T-helper 17 cell (primary cell): ENCODE data around the gene SIRPA. TPM values are rescaled to one million over a fixed set of nuclear protein-coding genes. Genes with fewer than 3 reads are reported as not detected.
A peak's percentile ranks its signal among the peaks of the same experiment; 100 is the strongest.

Experiments
- ATAC-seq: fragments of 150-1000 bp; cut with Tn5 transposase; 2 replicates; pipeline ENCODE4 v1.10.0; 2021; ENCODE audit warnings: mild to moderate bottlenecking, moderate library complexity
- DNase-seq, 3 donors: peaks; one replicate each; pipeline versions ENCODE4 v3.0.0 to v3.0.0-alpha.2; 2020 to 2021
- H3K9me3 ChIP-seq: one replicate; pipeline ENCODE4 v1.7.0; 2013; ENCODE audit warnings: low read length, mild to moderate bottlenecking; ENCODE audit not compliant: control insufficient read depth, poor library complexity, severe bottlenecking
- H3K27ac Mint-ChIP-seq: one replicate; pipeline ENCODE4 v1.8.0; 2022; ENCODE audit warnings: mild to moderate bottlenecking, moderate library complexity, mixed read lengths
- H3K27me3 Mint-ChIP-seq: one replicate; pipeline ENCODE4 v1.8.0; 2022; ENCODE audit warnings: mixed read lengths
- H3K36me3 Mint-ChIP-seq: one replicate; pipeline ENCODE4 v1.8.0; 2022; ENCODE audit warnings: low read depth, mixed read lengths
- H3K4me1 Mint-ChIP-seq: one replicate; pipeline ENCODE4 v1.8.0; 2022; ENCODE audit warnings: mild to moderate bottlenecking, mixed read lengths
- H3K4me3 Mint-ChIP-seq: one replicate; pipeline ENCODE4 v1.8.0; 2022; ENCODE audit warnings: mild to moderate bottlenecking, moderate library complexity, mixed read lengths
- total RNA-seq, 4 donors: library from RNA in 2 of 4; stranded (reverse) in 2 of 4; gene quantifications; one replicate each; pipeline ENCODE4 v1.2.3 and lab custom pipeline; 2022 to 2026

Gene SIRPA
- total RNA-seq, 2 donors from 2014 or later = 0.86 to 2.6 TPM

DNA sequence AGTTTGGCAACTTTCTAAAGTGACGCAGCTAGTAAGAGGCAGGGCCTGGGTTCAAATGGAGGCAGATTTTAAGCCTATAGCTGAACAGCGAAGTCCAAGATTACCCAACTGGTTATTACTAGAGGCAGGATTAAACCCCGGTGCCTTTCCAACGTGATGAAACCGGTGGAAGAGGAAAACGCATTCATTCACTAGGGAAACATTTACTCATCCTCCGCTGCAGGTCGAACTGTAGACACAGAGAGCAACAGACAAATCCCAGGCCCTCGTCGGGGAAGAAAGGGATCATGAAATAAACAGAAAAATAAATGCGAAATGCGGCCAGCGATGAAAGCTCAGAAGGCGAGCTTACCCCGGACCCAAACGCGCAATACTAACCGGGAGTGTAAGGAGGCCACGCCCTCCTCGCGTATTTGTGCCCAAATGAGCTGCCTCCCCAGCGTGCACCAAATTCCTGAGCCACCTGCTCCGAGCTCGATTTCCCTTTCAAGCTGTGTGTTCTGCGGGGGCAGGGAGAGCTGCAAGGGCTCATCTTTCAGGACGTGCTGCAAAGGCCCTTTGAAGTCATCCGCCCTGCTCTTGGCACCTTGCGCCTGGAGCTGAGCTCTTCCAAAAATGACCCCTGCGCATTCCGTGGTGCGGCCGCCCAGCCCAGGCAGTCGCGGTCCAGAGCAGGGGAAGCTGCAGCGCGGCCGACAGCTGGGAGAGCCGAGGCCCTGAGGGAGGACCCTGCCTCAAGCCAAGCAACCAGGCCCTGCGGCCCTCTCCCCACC, 51.7 kb downstream of the SIRPA start:
- Mint-ChIP-seq H3K36me3 (peaks cover 6% of the 10 kb centered on the region), H3K4me3 (no peak overlapping the region), H3K4me1 (peaks cover 4% of the 10 kb centered on the region), H3K27ac (no peak overlapping the region), H3K27me3 (peaks cover 86% of the 10 kb centered on the region)
- DNase-seq (no peak), ATAC-seq (peak; percentile 51)
- no peaks in the 10 kb centered on the region for H3K9me3 ChIP-seq

DNA sequence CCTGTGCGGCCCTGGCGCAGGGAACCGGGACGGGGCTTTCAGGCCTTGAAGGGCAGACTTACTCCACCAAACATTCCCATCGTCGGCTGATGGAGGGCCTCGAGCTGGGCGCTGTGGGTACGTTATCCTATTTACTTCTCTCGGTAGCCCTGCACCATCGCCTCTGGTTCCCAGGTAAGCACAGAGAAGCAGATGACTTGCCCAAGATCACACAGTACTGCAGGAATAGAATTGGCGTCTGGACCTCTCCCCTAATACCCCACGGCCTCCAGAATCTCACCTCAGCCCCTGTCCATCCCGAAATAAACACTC, 52.3 kb downstream of the SIRPA start:
- DNase-seq = no peak
- H3K27me3 Mint-ChIP-seq = peaks cover 81% of the 10 kb centered on the region

DNA sequence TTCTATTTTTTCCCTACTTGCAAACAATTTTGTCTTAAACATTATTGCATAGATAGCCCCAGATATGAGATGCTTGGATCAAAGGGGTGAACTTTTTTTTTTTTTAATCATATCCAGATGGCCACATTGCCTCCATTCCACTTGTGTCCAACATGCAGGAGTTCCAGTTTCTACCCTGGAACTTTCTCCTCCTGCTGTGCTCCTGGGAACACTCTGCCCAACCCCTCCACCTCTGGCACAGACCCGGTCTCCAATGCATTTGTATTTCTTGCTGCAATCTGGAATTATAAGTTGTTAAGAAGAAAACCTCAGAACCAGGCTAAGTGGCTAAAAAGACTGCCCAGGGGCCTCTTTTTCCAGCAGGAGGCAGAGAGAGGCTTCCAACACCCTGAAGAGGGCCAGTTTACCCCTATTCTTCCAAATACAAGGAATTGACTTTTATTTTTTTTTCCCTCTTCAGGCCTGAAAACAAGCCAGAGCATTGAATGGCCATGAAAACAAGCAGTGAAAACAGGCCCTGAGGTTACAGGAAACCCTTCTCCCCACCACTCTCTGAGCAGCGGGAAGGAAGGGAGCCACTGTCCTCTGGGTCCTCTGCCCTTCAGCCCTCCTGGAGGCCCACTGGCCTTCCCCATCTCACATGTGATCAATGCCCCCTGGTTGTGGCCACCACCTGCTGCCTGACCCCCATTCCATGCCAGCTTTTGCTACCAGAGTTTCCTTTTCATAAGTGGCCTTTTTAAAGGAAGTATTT, 54.3 kb downstream of the SIRPA start:
- H3K27ac Mint-ChIP-seq = no peak overlapping the region
- no peaks in the 10 kb centered on the region for H3K9me3 ChIP-seq
- no peak for ATAC-seq
- peaks cover 61% of the 10 kb centered on the region for H3K27me3 Mint-ChIP-seq
- DNase-seq = no peak
- peaks cover 4% of the 10 kb centered on the region for H3K4me1 Mint-ChIP-seq
- no peak overlapping the region for H3K4me3 Mint-ChIP-seq
- peaks cover 4% of the 10 kb centered on the region for H3K36me3 Mint-ChIP-seq

More for the DNA sequence above, 52.3 kb downstream of the SIRPA start:
- no peaks in the 10 kb centered on the region for H3K9me3 ChIP-seq
- no peak overlapping the region for H3K27ac Mint-ChIP-seq
- H3K36me3 Mint-ChIP-seq = peaks cover 6% of the 10 kb centered on the region
- no peak overlapping the region for H3K4me3 Mint-ChIP-seq
- peaks cover 4% of the 10 kb centered on the region for H3K4me1 Mint-ChIP-seq
- no peak for ATAC-seq

DNA sequence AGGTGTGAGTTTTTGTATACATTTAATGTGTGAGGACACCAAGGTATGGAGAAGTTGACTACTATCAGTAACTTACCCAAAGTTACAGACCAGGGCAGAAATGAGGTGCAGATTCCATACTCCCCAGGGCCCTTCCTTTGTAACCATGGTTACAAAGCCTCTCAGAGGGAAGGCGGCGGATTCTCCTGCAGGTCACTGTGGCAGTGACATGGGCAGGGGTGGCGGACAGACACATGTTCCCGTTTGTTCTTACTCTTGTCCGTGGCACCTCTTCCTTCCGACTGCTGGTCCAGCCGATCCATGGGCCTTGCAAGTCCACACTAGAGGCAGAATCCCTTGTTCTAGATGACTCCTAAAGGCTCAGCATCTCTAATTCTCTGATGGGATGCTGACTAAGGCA, 55.6 kb downstream of the SIRPA start:
- no peaks in the 10 kb centered on the region for H3K36me3 Mint-ChIP-seq
- H3K9me3 ChIP-seq = no peaks in the 10 kb centered on the region
- ATAC-seq = no peak
- H3K27me3 Mint-ChIP-seq = peaks cover 56% of the 10 kb centered on the region
- H3K4me3 Mint-ChIP-seq = no peak overlapping the region
- no peak for DNase-seq
- peaks cover 4% of the 10 kb centered on the region for H3K4me1 Mint-ChIP-seq
- H3K27ac Mint-ChIP-seq = no peak overlapping the region

DNA sequence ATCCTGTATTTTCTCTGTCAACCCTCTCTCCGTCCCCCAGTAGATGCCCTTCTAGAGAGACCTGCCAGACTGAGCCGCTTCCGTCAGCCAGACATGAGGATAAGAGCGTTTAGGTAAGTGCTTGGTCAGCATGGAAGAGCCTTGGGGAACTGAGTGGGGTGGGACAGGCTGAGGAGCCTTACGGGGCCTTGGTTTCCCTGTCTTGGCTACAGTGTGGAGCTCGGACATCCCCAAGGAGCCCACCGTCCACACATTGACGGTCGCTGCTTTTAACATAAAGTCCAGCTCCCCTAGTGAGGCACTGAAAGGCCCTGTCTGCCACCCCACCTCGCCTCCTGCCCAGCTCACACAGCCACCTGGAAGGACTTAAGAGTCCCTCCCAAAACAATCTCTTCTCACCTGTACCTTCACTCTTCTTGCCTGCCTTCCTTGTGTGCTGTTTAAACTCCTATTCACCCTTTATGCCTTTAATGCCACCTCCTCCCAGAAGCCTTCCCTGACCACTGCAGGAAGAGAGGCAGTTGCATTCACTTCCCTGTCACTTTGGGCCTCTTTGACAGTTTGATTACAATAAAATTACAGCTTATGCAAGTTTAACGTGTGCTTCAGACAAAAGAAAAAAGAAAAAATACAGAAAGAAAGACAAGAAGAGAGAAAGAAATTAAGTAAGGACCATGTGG, 56.4 kb downstream of the SIRPA start:
- H3K27ac Mint-ChIP-seq = no peak overlapping the region
- DNase-seq = no peak
- H3K4me1 Mint-ChIP-seq = peaks cover 4% of the 10 kb centered on the region
- H3K27me3 Mint-ChIP-seq = peaks cover 54% of the 10 kb centered on the region
- no peaks in the 10 kb centered on the region for H3K36me3 Mint-ChIP-seq
- ATAC-seq = no peak
- H3K4me3 Mint-ChIP-seq = no peak overlapping the region
- no peaks in the 10 kb centered on the region for H3K9me3 ChIP-seq

DNA sequence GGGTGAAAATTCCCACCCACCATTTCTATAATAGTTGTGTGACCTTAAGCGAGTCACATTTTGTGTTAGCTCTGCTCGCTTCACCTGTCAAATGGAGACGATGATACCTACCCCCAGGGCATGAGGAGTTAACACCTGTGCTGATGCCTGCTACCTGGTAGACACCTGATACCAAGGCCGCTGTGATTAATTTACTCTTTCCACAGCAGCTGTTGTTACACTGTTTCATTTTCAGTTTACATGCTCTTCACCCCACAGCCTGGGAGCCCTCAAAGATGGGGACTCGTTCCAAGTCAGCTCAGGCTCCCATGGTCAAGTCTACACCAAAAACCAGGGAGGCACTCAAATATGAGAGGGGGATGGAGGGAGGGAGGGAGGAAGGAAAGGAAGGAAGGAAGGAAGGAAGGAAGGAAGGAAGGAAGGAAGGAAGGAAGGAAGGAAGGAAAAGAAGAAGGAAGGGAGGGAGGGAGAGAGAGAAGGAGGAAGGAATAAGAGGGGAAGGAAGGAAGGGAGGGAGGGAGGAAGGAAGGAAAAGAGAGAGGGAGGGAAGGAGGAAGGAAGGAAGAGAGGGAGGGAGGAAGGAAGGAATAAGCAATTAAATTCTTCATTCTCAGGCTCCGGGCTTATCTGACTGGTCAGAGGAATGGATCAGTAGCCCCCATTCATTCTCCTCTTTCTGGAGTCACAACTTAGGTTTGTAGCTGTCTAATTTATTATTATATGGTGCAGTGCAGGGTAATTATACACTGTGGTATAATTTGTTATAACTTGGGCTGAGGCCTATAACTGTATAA, 57.7 kb downstream of the SIRPA start:
- ATAC-seq = no peak
- no peak overlapping the region for H3K4me3 Mint-ChIP-seq

DNA sequence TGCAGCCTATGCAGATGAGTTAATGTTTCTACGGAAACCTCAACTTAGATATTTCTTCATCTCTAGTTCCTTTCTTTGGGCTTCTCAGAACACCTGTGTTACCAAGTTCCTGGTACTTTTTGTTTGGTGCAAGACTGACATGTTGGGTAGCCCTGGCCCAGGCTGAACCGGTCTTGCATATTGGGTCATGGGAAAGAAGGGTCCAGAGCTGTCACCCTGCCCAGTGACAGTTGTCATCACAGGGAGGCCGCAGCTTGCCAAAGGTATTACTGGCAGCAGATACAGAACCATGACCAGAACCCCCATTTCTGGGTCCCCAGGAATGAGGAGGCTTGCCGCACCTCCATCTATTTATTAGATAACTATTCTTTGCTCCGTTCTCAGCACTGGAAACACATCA, 58.4 kb downstream of the SIRPA start:
- Mint-ChIP-seq H3K27ac (no peak overlapping the region), H3K4me1 (no peaks in the 10 kb centered on the region), H3K4me3 (no peak overlapping the region), H3K36me3 (no peaks in the 10 kb centered on the region), H3K27me3 (peaks cover 46% of the 10 kb centered on the region)
- DNase-seq = no peak
- ATAC-seq = no peak
- no peaks in the 10 kb centered on the region for H3K9me3 ChIP-seq

More for the DNA sequence above, 57.7 kb downstream of the SIRPA start:
- no peak overlapping the region for H3K27ac Mint-ChIP-seq
- no peak for DNase-seq
- H3K4me1 Mint-ChIP-seq = no peaks in the 10 kb centered on the region
- peaks cover 49% of the 10 kb centered on the region for H3K27me3 Mint-ChIP-seq
- H3K36me3 Mint-ChIP-seq = no peaks in the 10 kb centered on the region
- H3K9me3 ChIP-seq = no peaks in the 10 kb centered on the region

DNA sequence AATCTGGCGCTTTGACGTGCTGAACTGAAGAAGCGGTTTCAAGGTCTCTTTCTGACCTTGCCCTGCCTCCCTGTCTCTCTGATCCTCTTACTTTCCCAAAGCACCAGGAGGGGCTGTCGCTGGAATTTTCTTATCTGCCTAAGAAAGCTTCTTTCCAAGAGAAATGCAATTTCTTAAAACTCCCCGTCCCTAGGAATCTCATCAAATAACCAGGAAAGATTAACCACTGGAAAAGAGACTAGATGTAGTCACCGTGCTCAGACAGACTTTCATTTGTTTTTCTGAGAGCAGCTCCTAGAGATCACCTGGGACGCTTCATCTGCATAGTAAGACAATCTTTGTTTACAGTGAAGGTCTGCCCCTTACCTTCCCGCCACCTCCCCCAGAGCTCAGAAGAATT, 60.0 kb downstream of the SIRPA start:
- ATAC-seq (no peak), DNase-seq (no peak)
- H3K27ac Mint-ChIP-seq = no peak overlapping the region
- H3K27me3 Mint-ChIP-seq = peaks cover 52% of the 10 kb centered on the region
- no peaks in the 10 kb centered on the region for H3K36me3 Mint-ChIP-seq
- no peaks in the 10 kb centered on the region for H3K4me1 Mint-ChIP-seq
- no peak overlapping the region for H3K4me3 Mint-ChIP-seq
- no peaks in the 10 kb centered on the region for H3K9me3 ChIP-seq

DNA sequence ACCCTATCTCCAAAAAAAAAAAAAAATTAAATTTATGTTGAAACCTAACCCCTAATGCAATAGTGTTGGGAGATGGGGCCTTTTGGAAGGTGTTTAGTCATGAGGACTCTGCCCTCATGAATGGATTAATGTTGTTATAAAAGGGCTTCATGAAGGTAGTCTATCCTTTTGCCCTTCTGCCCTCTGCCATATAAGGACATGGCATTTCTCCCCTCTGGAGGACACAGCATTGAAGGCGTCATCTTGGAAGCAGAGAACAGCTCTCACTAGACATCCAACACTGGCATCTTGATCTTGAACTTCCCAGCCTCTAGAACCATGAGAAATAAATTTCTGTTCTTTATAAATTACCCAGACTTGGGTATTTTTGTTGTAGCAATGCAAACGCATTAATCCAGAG, 63.2 kb downstream of the SIRPA start:
- Mint-ChIP-seq H3K27me3 (peaks cover 67% of the 10 kb centered on the region), H3K4me1 (peaks cover 5% of the 10 kb centered on the region), H3K27ac (no peak overlapping the region), H3K4me3 (no peak overlapping the region), H3K36me3 (peaks cover 8% of the 10 kb centered on the region)
- no peaks in the 10 kb centered on the region for H3K9me3 ChIP-seq
- DNase-seq (no peak), ATAC-seq (no peak)

DNA sequence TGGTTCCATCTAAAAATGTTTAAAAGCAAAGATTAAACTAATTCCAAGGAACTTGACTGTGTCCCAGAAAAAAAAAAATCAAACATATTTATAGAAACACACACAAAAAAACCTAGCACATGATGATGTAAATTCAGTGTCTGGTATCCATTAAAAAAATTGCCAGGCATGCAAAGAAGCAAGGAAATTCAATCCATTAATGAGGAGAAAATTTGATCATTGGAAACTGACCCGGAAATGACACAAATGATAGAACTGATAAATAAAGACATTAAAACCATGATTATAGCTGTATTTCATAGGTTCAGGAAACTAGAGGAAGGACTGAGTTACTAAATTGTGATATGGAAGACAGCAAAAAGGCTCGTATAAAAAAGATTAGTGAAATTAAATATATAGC, 63.9 kb downstream of the SIRPA start:
- ATAC-seq = no peak
- peaks cover 7% of the 10 kb centered on the region for H3K4me1 Mint-ChIP-seq
- peaks cover 74% of the 10 kb centered on the region for H3K27me3 Mint-ChIP-seq

DNA sequence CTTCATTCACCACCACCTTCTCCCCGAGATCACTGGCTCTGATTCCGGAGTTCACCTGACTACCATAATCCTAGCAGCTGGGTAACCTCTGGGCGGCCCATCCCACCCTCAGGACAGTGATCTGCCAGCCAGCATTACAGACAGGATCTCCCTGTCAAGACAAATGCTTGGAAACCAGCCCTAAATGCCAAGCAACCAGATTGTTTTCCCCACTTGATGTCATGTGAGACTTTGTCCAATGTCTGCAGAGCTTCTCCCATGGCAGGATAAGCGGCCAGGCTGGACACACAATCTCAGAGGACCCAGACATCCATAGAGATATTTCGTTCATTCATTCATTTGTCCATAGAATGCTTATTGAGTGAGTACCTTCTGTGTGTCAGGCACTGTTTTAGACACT, 66.2 kb downstream of the SIRPA start:
- no peak overlapping the region for H3K27ac Mint-ChIP-seq
- H3K4me3 Mint-ChIP-seq = no peak overlapping the region
- peaks cover 8% of the 10 kb centered on the region for H3K36me3 Mint-ChIP-seq
- DNase-seq (no peak), ATAC-seq (no peak)
- H3K4me1 Mint-ChIP-seq = peaks cover 17% of the 10 kb centered on the region
- H3K9me3 ChIP-seq = no peaks in the 10 kb centered on the region
- peaks cover 84% of the 10 kb centered on the region for H3K27me3 Mint-ChIP-seq

More for the DNA sequence above, 63.9 kb downstream of the SIRPA start:
- H3K9me3 ChIP-seq = no peaks in the 10 kb centered on the region
- Mint-ChIP-seq H3K36me3 (peaks cover 8% of the 10 kb centered on the region), H3K4me3 (no peak overlapping the region), H3K27ac (no peak overlapping the region)
- DNase-seq = no peak

DNA sequence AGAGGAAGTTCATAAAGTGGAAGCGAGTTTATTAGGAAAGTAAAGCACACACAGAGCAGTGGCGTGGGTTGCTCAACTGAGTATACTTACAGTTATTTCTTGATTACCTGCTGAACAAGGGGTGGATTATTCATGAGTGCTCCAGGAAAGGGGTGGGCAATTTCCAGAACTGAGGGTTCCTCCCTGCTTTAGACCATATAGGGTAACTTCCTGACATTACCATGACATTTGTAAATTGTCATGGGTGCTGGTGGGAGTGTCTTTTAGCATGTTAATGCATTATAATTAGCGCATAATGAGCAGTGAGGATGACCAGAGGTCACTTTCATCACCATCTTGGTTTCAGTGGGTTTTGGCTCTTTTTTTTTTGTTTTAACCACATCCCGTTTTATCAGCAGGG, 68.9 kb downstream of the SIRPA start:
- Mint-ChIP-seq H3K36me3 (peaks cover 8% of the 10 kb centered on the region), H3K4me3 (no peak overlapping the region), H3K27ac (no peak overlapping the region), H3K27me3 (peaks cover 77% of the 10 kb centered on the region), H3K4me1 (peaks cover 17% of the 10 kb centered on the region)
- DNase-seq (no peak), ATAC-seq (no peak)
- no peaks in the 10 kb centered on the region for H3K9me3 ChIP-seq
